Subcutaneous adipose tissue (tissue), 4 donors: Measurements from ENCODE around the gene RABEP2. TPM values are rescaled to one million over a fixed set of nuclear protein-coding genes. Genes with fewer than 3 reads are reported as not detected.

Experiments used
- small RNA-seq: library from RNA; depleted of rRNA; stranded (forward); fragments of <200 nt; gene quantifications from one replicate; pipeline ENCODE3, GENCODE V24; 2016
- total RNA-seq, 4 donors: library from RNA; depleted of rRNA; stranded (reverse); fragments of >200 nt; gene quantifications; one replicate each; pipeline ENCODE4 v1.1.0, GENCODE V29; 2016
- TF ChIP-seq, protein P1 (sequence below): fragments of 450-650 bp; IDR thresholded peaks from one replicate; pipeline ENCODE4 v1.5.1; 2016; ENCODE audit warnings: low read depth, mild to moderate bottlenecking, control low read depth, antibody characterized with exemption, moderate library complexity

The RABEP2 gene
- total RNA-seq, 4 donors from 2014 or later: 9.0 to 19.6 (median 16.4) TPM

DNA sequence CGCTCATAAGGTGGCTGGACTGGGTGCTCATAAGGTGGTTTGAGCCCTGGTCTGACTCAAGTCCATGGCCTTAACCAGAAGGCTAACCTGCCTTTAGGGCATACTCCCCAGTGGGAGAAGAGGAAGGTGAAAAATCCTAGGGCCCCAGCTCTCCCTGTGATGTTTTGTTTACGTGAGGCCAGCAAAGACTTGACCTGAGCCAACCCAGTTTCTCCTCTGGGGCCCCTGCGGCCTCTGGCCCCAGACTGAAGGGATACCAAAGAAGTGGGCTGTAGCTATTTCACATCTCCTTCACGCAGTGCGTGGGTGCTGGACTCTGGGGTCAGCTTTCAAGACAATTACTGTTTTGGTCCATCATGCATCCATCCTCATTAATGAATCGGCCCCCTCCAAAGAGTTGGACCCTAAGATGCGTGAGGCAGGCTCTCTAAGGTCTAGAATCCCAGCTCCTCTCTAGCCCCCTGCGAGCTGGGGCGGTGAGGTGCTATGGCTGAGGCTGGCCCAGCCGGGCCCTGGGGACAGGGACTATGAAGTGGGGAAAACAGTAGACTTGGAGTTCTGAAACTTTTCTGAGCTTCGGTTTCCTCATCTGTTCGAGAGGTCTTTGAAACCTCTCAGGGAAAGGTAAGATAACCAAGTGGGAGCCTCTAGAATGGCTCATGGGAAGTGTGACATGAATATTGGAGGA, 59.9 kb downstream of the RABEP2 start:
- TF ChIP-seq, protein P1, sequence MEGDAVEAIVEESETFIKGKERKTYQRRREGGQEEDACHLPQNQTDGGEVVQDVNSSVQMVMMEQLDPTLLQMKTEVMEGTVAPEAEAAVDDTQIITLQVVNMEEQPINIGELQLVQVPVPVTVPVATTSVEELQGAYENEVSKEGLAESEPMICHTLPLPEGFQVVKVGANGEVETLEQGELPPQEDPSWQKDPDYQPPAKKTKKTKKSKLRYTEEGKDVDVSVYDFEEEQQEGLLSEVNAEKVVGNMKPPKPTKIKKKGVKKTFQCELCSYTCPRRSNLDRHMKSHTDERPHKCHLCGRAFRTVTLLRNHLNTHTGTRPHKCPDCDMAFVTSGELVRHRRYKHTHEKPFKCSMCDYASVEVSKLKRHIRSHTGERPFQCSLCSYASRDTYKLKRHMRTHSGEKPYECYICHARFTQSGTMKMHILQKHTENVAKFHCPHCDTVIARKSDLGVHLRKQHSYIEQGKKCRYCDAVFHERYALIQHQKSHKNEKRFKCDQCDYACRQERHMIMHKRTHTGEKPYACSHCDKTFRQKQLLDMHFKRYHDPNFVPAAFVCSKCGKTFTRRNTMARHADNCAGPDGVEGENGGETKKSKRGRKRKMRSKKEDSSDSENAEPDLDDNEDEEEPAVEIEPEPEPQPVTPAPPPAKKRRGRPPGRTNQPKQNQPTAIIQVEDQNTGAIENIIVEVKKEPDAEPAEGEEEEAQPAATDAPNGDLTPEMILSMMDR: no peak

DNA sequence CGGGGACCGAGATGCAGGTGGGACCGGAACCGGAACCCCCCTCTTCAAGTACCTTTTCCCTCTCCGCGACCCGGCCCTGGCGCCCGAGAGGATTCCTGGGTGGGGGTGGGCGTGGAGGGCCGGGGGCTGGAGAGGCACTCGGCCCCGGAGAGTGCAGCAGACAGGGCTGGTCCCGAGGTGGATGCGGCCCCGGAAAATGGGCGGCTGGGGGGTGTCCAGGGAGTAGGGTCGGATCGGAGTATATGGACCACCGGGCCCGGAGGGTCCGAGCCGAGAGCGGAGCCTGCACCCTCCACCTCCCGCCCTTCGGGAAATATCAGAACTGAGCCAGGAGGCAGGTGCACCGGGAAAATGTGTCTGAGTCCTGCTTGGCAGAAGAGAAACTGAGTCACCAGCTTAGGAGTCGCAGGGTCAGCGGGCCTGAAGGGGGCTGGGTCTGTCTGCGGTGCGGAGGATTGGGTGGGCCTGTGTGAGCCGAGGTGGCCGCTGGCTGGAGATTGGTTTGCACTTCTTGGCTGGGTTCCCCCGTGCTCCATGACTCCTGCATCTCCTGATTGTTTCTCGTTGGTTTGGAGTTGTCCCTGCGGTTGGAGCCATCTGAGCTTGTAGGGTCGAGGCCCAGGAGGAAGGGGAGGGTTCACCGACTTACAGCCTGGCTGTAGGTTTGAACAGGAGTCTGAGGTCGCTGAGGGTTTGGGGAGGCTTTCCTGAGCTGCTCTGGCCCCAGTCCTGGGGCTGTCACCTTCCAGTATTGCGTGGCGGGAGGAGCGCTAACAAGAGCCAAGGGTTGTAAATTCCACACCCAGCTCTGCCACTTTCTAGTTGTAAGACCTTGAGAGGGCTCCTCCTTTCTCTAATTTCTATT, 60.9 kb downstream of the RABEP2 start:
- TF ChIP-seq, protein P1: no peak

DNA sequence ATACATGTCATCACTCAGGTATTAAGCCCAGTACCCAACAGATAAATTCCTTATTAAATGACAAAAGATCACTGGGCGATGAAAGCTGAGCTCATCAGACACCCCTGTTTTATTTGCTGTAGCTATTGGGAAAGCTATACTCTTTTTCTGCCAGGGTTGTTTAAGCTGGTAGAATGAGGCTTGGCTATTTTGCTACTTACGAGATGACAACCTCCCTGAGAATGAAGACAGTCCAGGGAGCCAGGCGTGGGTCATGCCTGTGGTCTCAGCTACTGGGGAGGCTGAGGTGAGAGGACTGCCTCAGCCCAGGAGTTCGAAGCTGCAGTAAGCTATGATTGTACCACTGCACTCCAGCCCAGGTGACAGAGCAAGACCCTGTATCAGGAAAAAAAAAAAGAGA, 65.7 kb downstream of the RABEP2 start:
- TF ChIP-seq, protein P1: no peak

DNA sequence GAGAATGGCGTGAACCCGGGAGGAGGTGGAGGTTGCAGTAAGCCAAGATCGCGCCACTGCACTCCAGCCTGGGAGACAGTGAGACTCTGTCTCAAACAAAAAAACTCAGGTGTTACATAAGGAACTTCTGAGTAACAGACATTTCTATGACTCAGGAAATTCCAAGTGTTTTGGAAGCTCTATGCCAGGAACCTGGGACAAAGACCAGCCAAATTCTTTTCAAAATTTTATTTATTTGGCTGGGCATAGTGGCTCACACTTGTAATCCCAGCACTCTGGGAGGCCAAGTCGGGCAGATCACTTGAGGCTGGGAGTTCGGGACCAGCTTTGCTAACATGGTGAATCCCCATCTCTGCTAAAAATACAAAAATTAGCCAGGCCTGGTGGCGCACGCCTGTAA, 66.6 kb downstream of the RABEP2 start:
- TF ChIP-seq, protein P1: no peak

Small RNA genes lying within 50 kb of the gene (small RNA-seq; reads per million reads assigned to genes)
- not detected for gene RF00416

Other genes starting within 250 kb of the RABEP2 start
- 100 to 1,000 TPM; 129 to 313 (median 232) TPM for gene EIF3C, start 213.8 kb downstream of the RABEP2 start, total RNA-seq
- gene NPIPB9, start 173.5 kb downstream of the RABEP2 start, total RNA-seq: 10 to 100 TPM in 2 of 4 donors, 1 to 10 TPM in 2; 1.9 to 14.8 (median 12.4) TPM
- gene ATXN2L, start 102.2 kb downstream of the RABEP2 start, total RNA-seq: 10 to 100 TPM; 50.5 to 77.4 (median 54.1) TPM
- 100 to 1,000 TPM in 1 of 4 donors, 10 to 100 TPM in 3; 51.5 to 120 (median 79.9) TPM for gene TUFM, start 78.9 kb downstream of the RABEP2 start, total RNA-seq
- 10 to 100 TPM; 10.5 to 34.7 (median 20.7) TPM for gene SH2B1, start 61.4 kb downstream of the RABEP2 start, total RNA-seq
- under 1 TPM in 3 of 4 donors, not detected in 1; 0.19 to 0.44 (median 0.34) TPM for gene ATP2A1, start 46.8 kb downstream of the RABEP2 start, total RNA-seq
- under 1 TPM in 1 of 4 donors, not detected in 3; 0.68 TPM for gene CD19, start 6.7 kb upstream of the RABEP2 start, total RNA-seq
- gene NFATC2IP, start 25.7 kb upstream of the RABEP2 start, total RNA-seq: 10 to 100 TPM; 18.2 to 33.5 (median 23.8) TPM
- 10 to 100 TPM; 15.3 to 24.6 (median 18.9) TPM for gene SPNS1, start 49.5 kb upstream of the RABEP2 start, total RNA-seq
- 10 to 100 TPM in 1 of 4 donors, 1 to 10 TPM in 3; 3.6 to 10.0 (median 5.3) TPM for gene LAT, start 59.8 kb upstream of the RABEP2 start, total RNA-seq